Hematopoietic multipotent progenitor cell treated with erythropoietin and hydrocortisone succinate and interleukin-3 and kit ligand, for 4 days (in vitro differentiated cells): Measurements from ENCODE around the gene RAPGEF1.
"Not testable (repeated sequence)": the region's sequence is repeated elsewhere in the genome, so short reads cannot be mapped to it uniquely, and the experiment has no call there.

Experiments
- DNase-seq: peaks from one replicate; pipeline ENCODE4 v3.0.0-alpha.2; 2015

Gene RAPGEF1

GRCh38 chr9:131681826-131682225 is 58.0 kb downstream of the RAPGEF1 start:
- DNase-seq = not testable (repeated sequence)

DNA sequence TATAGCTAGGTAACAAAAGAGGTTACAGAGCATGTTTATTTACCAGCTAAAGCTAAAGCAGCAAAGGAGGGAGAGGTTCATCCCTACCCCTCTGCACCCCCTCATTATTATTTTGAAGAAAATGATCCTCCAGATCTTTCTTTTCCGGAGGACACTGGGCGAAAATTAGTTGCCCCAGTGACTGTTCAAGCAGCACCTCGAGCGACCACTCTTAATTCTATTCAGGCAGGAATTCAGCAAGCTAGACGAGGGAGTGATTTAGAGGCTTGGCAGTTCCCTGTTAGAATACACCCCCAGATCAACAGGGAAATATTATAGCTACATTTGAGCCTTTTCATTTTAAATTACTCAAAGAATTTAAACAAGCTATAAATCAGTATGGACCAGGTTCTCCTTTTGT is 58.8 kb downstream of the RAPGEF1 start:
- DNase-seq = not testable (repeated sequence)

DNA sequence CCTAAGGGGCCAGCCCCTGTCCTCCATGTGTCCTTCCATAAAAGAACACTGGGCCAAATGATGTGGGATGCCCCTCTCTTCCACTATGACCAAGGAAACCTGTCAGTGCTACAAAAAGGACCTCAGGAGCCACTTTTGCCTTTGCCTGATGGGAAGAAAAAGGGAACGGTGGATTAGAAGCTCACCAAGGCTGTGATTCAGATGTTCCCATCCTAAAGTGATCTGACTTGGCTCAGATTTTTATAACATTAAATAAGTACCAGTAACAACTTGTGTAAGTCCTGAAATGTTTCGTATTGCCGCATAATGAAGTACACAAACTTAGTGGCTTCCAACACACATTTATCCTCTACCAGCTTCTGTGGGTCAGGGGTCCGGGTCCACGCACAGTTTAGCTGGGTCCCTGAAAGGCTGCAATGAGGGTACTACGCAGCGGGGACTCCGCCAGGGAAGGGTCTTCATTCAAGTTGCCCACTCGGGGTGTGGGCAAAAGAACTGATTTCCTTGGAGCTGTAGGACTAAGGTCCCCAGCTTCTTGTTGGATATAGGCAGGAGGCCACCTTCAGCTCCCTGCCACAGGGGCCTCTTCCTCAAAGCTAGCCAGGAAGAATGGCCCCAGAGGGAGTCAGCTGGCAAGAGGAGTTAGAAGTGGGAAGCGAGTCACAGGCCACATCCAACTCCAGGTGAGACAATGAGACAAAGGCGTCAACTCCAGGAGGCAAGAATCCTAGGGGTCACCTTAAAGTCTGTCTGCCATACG is 60.4 kb downstream of the RAPGEF1 start:
- no peak for DNase-seq

- DNase-seq = peak; percentile 50
Observed at GRCh38 chr9:131678499-131679111, 61.3 kb downstream of the RAPGEF1 start.

DNA sequence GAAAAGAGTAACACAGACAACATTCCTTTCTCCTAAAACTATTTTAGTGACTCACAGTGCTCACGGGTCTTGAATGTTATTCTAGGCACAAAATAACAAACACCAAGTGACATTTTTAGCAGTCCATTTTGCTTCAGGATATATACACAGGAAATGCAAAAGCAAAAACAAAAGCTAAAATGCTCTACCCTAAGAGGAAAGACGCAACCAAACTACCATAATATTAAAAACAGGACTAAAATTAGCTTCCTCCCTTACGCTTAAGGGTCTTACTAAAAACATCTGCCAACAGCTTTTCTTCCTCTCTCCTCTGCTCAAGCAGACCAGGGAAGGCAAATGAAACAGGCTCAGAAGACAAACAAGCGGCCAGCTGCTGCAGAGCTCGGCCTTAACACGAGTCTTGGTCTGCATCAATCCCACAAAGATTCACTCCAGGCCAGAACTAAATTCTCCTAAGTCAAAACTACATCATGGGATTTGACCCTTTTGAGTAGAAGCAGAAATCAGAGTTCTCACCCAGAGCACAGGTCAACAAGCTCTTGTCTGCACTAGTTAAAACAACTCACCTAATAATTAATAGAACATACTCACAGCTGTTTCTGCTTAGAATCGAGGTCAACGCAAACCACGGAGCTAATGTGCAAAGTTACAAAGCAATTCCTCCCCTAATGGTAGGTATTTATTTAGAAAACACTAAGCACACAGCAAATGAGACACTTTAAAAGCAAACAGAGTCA is 62.3 kb downstream of the RAPGEF1 start:
- peak; percentile 33 for DNase-seq

DNA sequence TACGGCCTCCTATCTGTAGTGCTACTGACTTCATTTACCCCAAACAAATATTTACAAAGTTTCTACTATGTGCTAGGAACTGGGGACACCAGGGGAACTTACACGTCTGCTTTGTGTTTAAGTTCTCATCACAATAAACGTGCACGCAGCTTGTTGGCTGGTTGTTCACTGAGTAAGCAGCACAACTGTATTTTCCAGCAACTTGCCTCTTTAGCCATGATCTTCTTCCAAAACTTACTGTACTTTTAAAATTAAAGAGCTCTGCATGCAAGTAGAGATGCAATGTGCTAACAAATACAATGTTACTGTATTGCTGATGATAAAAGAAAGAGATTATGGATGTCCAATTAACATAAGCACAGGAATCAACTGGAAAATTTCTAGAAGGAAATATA is 62.8 kb downstream of the RAPGEF1 start:
- no peak for DNase-seq

DNA sequence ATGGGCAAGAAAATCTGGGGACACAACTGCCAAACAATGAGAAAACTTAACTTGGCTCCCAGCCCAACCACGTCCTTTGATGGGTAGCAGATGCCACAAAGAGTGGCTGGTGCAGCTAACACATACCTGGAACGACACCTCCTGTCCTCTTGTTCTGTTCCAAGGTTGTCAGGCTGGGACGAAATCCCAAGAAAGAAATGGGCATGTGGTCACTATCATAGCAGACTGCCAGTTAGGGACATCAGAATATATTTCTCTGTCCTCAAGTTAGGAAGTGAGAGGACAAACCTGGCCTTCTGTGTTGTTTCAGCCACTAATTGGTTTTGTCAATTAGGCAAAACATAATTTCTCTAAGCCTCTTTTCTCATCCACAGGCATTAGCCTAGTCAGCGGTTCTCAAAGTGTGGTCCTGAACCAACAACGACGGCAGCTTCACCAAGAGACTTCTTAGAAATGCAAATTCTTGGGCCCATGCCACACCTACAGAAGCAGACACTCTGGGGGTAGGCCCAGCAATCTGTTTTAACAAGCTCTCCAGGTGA is 63.4 kb downstream of the RAPGEF1 start:
- no peak for DNase-seq

DNA sequence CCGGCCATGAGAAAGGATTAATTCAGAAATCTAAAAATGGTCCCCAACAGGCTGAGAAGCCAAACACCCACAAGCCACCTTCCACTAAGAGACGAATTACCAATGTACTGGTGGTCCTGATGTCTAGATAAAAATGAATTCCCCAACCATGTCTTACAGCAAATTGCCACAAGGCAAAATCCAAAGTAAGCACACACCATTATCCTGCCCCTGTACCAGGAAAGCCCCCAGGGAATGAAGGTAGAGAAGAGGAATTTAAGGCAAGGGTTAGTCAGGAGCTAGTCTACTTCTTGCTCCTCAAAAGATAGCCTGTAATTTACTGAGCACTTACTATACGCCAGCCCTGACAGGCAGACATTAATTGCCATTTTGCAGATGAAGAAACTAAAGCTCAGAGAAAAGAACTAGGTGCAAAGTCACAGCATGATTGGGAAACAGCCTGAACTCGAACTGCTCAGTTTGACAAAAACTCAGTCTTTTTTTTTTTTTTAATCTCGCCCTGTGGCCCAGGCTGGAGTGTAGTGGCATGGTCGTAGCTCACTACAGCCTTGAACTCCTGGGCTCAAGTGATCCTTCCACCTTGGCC is 64.3 kb downstream of the RAPGEF1 start:
- no peak for DNase-seq

DNA sequence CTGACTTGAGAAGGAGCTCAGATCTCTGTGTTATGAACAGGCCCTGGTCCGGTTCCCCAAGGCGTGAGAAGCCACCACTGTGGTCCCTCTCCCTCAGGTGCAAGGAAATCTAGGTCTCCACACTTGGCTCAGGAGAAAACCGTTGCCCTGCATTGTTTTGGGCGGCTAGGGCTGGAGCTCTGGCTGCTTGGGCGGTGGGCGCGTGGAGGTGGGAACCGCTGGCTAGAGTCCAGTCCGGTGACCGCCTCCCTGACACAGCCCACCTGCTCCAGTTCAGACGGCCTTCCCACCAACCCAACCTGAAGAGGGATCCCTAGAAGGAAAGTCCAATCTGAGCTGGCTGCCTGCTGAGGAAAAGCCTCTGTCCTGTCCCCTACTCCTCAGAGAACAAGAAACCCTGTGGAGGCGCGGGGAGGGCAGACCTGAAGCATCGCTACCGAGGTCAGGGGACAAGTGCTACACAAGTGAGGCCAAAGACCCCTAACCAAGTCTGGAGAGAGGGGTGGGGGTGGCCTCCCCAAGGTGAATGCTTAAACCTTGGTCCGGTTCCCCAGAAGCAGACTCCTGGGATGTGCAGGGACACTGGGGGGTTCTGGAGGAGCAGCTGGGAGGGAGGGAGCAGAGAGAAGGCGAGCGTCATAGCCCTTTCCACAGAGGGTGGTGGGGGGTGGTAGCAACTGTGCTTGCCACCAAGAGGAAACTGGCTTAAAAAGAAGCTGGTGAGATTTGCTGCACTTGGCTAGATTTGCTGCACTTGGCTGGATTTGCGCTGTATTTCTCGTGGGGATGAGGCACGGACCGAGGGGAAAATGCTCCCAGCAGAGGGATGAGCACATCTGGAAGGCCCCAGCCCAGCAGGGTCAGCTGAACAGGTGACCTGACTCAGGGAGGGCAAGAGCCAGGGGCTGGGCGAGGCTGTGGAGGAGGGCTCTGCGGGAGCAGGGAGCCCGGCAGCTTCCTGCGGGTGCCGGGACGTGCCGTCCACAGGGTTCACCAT is 65.2 kb downstream of the RAPGEF1 start:
- no peak for DNase-seq

DNA sequence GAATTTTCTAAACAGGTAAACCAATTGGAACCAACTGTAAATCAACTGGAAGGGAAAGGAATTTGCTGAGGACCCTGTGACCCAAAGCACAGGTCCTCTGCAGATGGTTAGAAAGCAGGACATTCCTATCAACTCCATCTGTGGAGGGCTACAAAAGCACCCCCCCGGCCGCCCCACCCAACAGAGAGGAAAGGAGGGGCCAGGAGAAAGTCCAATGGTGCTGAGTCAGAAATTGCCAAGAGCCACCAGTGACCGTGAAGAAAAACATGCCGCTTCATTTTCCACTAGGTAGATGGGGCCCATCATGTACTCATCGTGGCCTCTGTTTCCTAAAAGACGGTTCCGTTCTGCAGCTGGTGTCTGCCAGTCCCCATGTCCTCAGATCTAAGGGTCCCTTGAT is 66.3 kb downstream of the RAPGEF1 start:
- DNase-seq = no peak

GRCh38 chr9:131673068-131673467 is 66.8 kb downstream of the RAPGEF1 start:
- DNase-seq = no peak

DNA sequence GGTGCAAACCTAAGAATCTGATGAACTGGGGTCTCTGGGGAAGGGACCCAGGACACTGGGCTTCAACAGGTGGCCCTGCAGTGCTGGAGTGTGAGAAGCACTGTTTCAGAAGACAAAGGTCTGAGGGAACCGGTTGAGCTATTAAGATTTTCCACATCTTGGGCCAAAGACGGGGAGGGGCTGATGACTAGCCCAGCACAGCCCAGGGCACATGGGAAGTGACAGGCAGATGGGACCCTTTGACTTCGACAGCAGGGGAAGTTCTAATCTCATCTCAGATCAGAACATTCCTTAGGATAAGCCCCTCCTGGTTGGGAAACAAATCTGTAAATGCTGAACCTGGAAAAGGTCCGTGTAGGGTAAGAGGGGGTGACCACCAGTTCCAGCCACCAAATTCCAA is 67.4 kb downstream of the RAPGEF1 start:
- no peak for DNase-seq

DNA sequence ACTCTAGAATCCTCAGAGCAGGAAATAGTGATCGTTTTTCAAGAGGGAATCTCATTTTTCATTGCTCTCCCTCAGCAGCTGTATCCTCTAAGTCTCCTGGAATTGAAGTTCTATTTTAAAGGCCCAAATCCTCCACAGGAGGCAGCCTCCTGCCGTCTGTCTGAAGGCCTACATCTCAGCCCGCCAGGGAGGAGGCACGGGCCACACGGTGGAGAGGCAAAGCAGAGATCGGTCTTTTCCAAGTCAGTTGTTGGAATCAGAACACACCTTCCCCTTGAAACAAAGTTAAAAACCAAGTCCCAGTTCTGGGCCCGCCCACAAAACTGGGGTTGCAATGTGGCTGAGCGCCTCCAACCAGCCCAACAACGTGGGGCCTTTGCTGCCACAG is 68.7 kb downstream of the RAPGEF1 start:
- no peak for DNase-seq

- no peak for DNase-seq
Observed at GRCh38 chr9:131670247-131671132, 69.4 kb downstream of the RAPGEF1 start.

DNA sequence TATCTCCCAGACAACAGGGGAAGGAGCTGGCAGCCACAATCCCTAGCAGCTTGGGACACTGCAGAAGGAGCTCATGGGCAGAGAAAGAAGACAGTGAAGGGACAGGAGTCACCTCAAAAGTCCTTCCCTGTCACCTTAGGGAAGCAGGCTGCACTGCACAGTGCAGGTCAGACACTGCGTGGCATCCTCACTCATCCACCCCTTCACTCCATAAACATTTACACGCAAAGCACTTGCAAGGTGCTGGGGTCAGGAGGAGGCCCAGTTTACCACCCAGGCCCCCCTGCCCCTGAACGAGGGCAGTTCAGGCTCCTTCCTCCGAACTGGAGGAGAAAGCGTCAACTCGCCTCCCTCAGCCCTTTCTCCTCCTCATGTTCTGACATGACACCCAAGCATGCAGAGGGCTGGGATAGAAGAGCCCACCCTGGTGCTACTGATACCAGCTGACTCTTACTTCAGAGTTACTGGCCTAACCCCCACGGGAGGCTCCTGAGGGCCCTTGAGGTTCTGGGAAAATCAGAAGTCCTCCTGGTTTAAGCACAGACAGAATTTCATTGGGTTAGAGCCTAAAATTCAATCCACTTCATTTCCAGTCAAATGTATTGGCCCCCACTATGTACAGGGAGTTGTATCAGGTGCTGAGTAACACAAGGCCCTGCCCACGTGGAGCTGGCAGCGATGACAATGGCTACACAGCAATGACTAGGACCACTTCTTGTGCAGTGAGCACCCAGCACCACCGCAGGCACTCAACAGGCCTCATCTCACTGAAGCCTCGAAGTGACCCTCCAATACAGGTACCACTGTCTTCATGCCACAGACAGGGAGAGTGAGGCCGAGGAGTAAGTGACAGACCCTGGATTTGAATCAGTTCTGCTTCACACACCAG is 70.4 kb downstream of the RAPGEF1 start:
- no peak for DNase-seq

DNA sequence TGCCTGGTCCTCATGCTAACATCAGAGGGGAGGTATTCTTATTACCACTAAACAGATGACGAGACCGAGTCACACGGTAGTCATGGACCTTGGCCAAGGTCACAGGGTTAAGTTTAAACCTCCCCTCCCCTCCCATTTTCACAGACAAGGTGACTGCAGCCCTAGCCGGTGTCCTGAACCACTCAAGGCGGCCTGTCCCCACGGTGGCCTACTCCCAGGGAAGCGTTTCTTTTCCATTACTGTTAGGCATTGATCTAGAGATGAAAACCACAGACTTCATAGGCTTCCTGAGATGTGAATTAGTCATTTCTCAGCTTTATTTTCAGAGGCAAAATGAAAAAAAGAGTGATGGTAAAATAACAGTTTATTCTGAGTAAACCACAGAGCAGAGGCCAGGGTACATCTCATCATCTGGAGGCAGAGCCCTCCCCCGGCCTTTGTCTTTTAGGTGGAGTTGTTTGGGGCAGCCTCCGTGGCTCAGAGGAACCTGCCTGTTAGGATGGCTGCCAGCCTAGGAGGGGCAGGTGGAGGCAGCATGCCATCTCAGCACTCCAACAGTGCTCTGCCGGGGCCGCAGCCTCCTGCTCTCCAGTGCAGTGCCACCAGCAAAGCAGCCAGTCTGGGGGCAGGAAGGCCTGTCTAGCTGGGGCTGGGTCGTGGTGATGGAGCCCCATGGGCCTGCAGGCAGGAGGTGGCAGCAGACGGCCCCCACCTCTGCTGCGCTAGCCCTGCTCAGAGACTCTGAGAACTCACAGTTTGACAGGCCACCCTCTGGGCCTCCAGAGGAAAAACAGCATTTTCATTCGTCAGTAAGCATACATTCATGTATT is 71.2 kb downstream of the RAPGEF1 start:
- peak; percentile 73 for DNase-seq

- peak; percentile 38 for DNase-seq
Observed at GRCh38 chr9:131668057-131668438, 71.8 kb downstream of the RAPGEF1 start.

GRCh38 chr9:131667576-131667975 is 72.3 kb downstream of the RAPGEF1 start:
- DNase-seq = no peak

DNA sequence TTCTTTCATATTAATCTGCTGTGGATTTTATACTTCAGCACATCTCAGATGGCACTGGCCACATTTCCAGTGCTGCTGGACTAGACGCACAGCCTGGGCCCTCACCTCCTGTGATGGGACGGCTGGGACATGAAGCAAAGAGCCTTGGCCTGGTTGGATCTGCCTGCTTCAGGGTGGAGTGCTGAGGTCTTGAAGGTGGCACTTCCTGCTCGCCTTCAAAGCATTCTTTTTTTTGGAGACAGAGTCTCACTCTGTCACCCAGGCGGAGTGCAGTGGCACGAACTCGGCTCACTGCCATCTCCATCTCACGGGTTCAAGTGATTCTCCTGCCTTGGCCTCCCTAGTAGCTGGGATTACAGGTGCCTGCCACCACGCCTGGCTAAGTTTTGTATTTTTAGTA is 73.1 kb downstream of the RAPGEF1 start:
- DNase-seq = no peak
